Tibial nerve (tissue), 3 donors: ENCODE data around the gene RPS6KL1.

Source experiments
- POLR2A ChIP-seq, 2 donors: fragments of 450-650 bp; IDR thresholded peaks; one replicate each; pipeline ENCODE4 v1.6.1; 2017; ENCODE audit warnings: antibody characterized with exemption in 2 of 2, mild to moderate bottlenecking in 2 of 2, moderate library complexity in 2 of 2
- TF ChIP-seq, protein P1 (sequence below), 5 experiments: fragments of 200-600 bp in 3 of 5; fragments of 450-650 bp in 2 of 5; sonication (generic) in 3 of 5; IDR thresholded peaks; one replicate each; pipeline ENCODE4 v1.5.1; 2016 to 2019; ENCODE audit warnings: antibody characterized with exemption in 5 of 5, mild to moderate bottlenecking in 3 of 5, moderate library complexity in 2 of 5

DNA sequence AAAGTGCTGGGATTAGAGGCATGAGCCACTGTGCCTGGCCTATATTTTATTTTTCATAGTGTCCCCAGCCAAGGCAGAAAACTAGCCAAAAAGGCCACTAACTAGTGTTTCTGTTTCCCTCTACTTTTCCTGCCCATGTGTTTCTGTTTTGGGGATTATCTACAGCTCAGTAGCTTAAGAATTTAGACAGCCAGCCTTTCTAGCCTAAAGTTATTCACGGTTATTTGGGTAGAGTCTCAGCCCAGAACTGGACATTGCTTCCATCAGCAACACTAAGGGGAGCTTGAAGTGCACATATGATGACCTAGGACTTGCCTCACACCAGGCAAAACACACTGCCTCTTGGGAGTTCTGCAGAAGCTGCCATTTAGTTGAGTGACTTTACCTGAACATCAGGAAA lies 65.0 kb downstream of the RPS6KL1 start:
- TF ChIP-seq, protein P1, sequence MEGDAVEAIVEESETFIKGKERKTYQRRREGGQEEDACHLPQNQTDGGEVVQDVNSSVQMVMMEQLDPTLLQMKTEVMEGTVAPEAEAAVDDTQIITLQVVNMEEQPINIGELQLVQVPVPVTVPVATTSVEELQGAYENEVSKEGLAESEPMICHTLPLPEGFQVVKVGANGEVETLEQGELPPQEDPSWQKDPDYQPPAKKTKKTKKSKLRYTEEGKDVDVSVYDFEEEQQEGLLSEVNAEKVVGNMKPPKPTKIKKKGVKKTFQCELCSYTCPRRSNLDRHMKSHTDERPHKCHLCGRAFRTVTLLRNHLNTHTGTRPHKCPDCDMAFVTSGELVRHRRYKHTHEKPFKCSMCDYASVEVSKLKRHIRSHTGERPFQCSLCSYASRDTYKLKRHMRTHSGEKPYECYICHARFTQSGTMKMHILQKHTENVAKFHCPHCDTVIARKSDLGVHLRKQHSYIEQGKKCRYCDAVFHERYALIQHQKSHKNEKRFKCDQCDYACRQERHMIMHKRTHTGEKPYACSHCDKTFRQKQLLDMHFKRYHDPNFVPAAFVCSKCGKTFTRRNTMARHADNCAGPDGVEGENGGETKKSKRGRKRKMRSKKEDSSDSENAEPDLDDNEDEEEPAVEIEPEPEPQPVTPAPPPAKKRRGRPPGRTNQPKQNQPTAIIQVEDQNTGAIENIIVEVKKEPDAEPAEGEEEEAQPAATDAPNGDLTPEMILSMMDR (IDR thresholded peaks at IDR 0.05) = no peak
- no peak for TF ChIP-seq POLR2A (IDR thresholded peaks at IDR 0.05)
